ENCODE results near the gene RFFL. TPM values are rescaled to one million over a fixed set of nuclear protein-coding genes. Genes with fewer than 3 reads are reported as not detected.

RFFL gene
- total and polyA plus RNA-seq, 9 of the 15 experiments (the other 6 are each of a cell fraction or from before 2014, with no cell fraction given): 3.4 to 18.1 (median 12.8) TPM

GRCh38 chr17:35088356-35088880, 24.9 kb upstream of the RFFL start (continued):
- TF ChIP-seq YY1 (IDR thresholded peaks at IDR 0.05; ENCODE audit: borderline replicate concordance in 1 of 3, control insufficient read depth in 1 of 3, extremely low read depth in 1 of 3, insufficient read depth in 3 of 3, insufficient read length in 1 of 3, insufficient replicate concordance in 2 of 3, low read depth in 1 of 3, low read length in 2 of 3) (peak in 1 of 3 experiments; percentile 47), MEF2A (IDR thresholded peaks at IDR 0.05; ENCODE audit: control insufficient read depth, low read depth, low read length) (no peak), SP1 (CRISPR knock-in tag; IDR thresholded peaks at IDR 0.05) (0 out of 2 replicates have a peak, but pooled peaks have one; percentile 2), DLX4 (CRISPR knock-in tag; IDR thresholded peaks at IDR 0.05) (no peak), TSC22D4 (tag; IDR thresholded peaks at IDR 0.05) (no peak), ZNF444 (CRISPR knock-in tag; IDR thresholded peaks at IDR 0.05) (no peak), E2F6 (IDR thresholded peaks at IDR 0.05; ENCODE audit: borderline replicate concordance in 1 of 2, extremely low read depth in 1 of 2, insufficient read depth in 1 of 2, insufficient read length in 1 of 2, low read depth in 1 of 2, low read length in 1 of 2, poor library complexity in 1 of 2, severe bottlenecking in 1 of 2) (peak in 1 of 2 experiments; percentile 18), CHD4 (IDR thresholded peaks at IDR 0.05; ENCODE audit: insufficient read depth, insufficient replicate concordance, low read depth, low read length, poor library complexity, severe bottlenecking) (no peak), ZBTB33 (CRISPR knock-in tag; IDR thresholded peaks at IDR 0.05) (0 out of 2 replicates have a peak, but pooled peaks have one; percentile 10), ZNF655 (CRISPR knock-in tag; IDR thresholded peaks at IDR 0.05) (no peak), HDAC2 (IDR thresholded peaks at IDR 0.05) (0 out of 2 replicates have a peak, but pooled peaks have one; percentile 33), NR3C1 (CRISPR knock-in tag; IDR thresholded peaks at IDR 0.05) (no peak), CBFA2T3 (IDR thresholded peaks at IDR 0.05) (0 out of 2 replicates have a peak, but pooled peaks have one; percentile 5), SMARCC2 (IDR thresholded peaks at IDR 0.05; ENCODE audit: low read depth) (peak; percentile 18; the same call in 1 of the 2 replicates), ELF2 (CRISPR knock-in tag; IDR thresholded peaks at IDR 0.05) (no peak), ZNF24 (IDR thresholded peaks at IDR 0.05) (0 out of 2 replicates have a peak, but pooled peaks have one; percentile 14), PRDM10 (IDR thresholded peaks at IDR 0.05; ENCODE audit: partially characterized antibody) (peak; percentile 77)

Data from K562 (cell line).